ENCODE data around the gene GJC2. TPM values are rescaled to one million over a fixed set of nuclear protein-coding genes. Genes with fewer than 3 reads are reported as not detected.

Gene GJC2
- total and polyA plus RNA-seq, 12 donors: 0.61 to 1.5 (median 1.2) TPM

DNA sequence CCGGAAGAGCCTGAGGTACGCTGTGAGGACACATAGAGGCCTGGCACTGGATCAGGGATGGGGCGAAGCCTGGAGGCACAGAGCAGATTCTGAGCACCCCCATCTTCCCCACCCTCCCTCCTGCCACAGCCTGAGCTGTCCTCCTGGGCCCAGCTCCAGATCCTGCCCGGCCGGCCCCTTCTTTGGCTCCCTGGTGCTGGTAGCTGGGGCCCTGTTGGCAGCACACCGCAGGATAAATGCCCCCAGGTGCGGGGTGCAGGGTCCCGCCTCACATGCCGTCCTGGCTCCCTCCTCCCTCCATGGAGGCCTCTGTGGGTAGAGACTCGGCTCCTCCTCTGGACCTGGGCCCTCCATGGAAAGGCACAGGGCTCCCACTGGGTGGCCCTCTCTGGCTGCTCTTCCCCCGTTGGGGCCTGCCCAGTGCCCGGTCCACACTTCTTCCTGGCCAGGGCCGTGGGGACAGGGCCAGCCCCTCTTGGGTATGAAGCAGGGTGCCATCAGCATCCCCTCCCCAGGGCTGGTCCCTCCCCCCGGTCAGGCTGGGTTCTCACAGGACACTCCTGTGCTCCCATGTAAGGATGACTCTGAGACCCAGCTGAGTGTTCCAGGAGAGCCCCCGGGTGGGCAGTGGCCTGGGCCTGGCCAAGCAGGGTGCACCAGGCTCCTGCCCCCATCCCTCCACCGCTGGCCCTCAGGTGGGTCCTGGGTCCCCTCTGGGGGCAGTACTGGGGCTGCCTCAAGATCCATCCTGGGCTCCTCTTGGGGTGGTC, 57.0 kb downstream of the GJC2 start:
- Histone ChIP-seq H3K27ac (peak overlapping the region; percentile 7 to 100 (median 94)), H3K27me3 (peaks cover 0 to 7% (median 2%) of the 10 kb centered on the region in 7 donors), H3K36me3 (no peaks in the 10 kb centered on the region), H3K4me1 (peaks cover 3 to 43% (median 27%) of the 10 kb centered on the region in 9 donors), H3K9me3 (no peaks in the 10 kb centered on the region), H3K4me3 (no peak overlapping the region)
- intact Hi-C loops (cut with DNase I): loop anchor here in 6 of 10 donors (5.0 to 10.0 kb wide), 2 partner anchors 39 to 72 kb away; partner anchors contain the start of gene IBA57 (in 5 of the 6)
- 44 to 62% methylated on average over 16 of the region's 16 CpGs for WGBS, 2 donors
- DNase-seq: no peak
- TF ChIP-seq, protein P1, sequence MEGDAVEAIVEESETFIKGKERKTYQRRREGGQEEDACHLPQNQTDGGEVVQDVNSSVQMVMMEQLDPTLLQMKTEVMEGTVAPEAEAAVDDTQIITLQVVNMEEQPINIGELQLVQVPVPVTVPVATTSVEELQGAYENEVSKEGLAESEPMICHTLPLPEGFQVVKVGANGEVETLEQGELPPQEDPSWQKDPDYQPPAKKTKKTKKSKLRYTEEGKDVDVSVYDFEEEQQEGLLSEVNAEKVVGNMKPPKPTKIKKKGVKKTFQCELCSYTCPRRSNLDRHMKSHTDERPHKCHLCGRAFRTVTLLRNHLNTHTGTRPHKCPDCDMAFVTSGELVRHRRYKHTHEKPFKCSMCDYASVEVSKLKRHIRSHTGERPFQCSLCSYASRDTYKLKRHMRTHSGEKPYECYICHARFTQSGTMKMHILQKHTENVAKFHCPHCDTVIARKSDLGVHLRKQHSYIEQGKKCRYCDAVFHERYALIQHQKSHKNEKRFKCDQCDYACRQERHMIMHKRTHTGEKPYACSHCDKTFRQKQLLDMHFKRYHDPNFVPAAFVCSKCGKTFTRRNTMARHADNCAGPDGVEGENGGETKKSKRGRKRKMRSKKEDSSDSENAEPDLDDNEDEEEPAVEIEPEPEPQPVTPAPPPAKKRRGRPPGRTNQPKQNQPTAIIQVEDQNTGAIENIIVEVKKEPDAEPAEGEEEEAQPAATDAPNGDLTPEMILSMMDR (IDR thresholded peaks at IDR 0.05): peak in 1 of 9 donors; percentile 4
- peak in 5 of 8 donors; percentile 2 to 22 (median 14) for ATAC-seq

DNA sequence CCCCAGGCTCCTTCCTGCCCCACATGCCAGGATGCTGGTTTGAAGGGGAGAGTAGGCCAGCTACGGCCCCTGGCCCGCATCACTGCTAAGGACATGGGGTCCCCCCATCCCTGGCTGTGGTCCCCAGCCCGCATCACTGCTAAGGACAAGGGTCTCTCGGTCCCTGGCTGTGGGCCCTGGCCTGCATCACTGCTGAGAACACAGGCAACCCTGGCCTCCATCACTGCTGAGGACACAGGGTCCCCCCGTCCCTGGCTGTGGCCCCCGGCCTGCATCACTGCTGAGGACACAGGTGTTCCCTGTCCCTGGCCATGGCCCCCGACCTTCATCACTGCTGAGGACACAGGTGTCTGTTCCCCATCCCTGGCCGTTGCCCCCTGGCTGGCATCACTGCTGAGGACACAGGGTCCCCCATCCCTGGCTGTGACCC, 57.7 kb downstream of the GJC2 start:
- no peak for DNase-seq
- Histone ChIP-seq H3K9me3 (no peaks in the 10 kb centered on the region), H3K27me3 (peaks cover 0 to 10% (median 6%) of the 10 kb centered on the region in 7 donors), H3K36me3 (peaks cover 0 to under 1% (median 0%) of the 10 kb centered on the region in 9 donors), H3K27ac (peak overlapping the region; percentile 47 to 100 (median 94)), H3K4me1 (peaks cover 4 to 44% (median 27%) of the 10 kb centered on the region in 9 donors), H3K4me3 (peak overlapping the region in 2 of 10 donors; percentile 64 to 77)
- TF ChIP-seq, protein P1 (IDR thresholded peaks at IDR 0.05): no peak
- peak in 1 of 8 donors; percentile 4 for ATAC-seq
- intact Hi-C loops (cut with DNase I): loop anchor here in 6 of 10 donors (5.0 to 10.0 kb wide), 2 partner anchors 40 to 73 kb away; partner anchors contain the start of gene IBA57 (in 5 of the 6)
- 78 to 84% methylated on average over 8 of the region's 8 CpGs for WGBS, 2 donors

DNA sequence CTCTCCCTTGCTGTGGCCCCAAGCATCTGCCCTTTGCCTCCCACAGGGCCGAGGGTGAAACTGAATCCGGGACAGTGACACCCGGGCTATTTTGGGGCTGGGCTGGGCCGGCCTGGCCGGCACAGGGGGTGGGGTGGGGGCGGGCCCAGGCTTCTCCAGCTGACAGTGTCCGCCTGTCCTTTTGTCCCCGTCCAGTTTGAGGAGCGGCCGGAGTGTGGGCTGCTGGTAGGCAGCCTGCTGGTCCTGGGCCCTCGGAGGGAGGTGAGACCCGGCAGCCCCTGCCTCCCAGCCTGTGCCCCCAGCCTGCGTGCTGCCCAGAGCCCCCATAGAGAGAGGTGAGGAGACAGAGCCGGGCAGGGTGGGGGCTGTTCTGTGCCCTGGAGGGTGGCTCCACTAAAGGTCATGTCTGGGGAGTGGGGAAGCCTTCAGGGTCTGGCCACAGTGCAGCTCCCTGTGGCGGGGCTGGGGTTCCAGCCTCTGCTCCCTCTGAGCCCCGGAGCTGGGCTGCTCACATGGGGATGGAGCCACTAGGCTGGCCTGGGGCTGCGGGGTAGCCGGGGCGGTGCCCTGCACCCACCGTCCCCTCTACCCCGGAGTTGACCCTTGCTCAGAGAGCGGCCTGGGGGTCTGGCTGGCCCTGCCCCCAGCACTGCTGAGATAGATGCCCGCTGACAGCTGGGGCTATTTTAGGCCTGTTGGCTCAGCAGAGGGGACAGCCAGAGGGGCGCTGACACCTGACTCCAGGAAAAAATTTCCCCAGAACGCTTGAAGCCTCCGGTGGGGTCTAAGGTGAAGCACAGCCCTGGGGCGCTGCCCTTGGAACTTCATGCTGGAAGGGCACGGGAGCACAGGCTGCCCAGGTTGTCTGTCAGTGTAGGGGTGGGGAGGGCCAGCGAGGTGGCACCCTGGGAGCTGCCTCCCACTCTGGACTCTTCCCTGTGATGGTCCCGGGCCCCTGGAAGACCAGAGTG, 58.4 kb downstream of the GJC2 start, which contains the start of gene OBSCN:
OBSCN (plus strand) TSS at position 194 of the 971 bp plus-strand sequence. CDS start 3,740 bp downstream, outside the sequence.
- Histone ChIP-seq H3K9me3 (no peaks in the 10 kb centered on the region), H3K27ac (peak within 1 kb of the TSS; percentile 76 to 100 (median 96)), H3K27me3 (peaks cover 0 to 15% (median 13%) of the 10 kb centered on the region in 7 donors), H3K4me3 (peak within 1 kb of the TSS; percentile 2 to 79 (median 66)), H3K36me3 (peaks cover 0 to 4% (median 0%) of the 10 kb centered on the region in 9 donors), H3K4me1 (peaks cover 8 to 52% (median 31%) of the 10 kb centered on the region in 9 donors)
- 30 to 32% methylated on average over 30 of the region's 30 CpGs for WGBS, 2 donors
- peak; percentile 52 to 81 (median 76) for ATAC-seq
- intact Hi-C loops (cut with DNase I): loop anchor here in 6 of 10 donors (5.0 to 10.0 kb wide), 2 partner anchors 41 to 73 kb away; partner anchors contain the start of gene IBA57 (in 5 of the 6)
- TF ChIP-seq, protein P1 (IDR thresholded peaks at IDR 0.05): no peak
- peak; percentile 65 to 70 for DNase-seq
